PFSK-1 (cell line): ENCODE data around the gene VPS11.

Source experiments
- FOXP2 ChIP-seq: optimal IDR thresholded peaks from 2 replicates; pipeline ENCODE3; 2011; ENCODE audit warnings: borderline replicate concordance, control low read depth, inconsistent platforms; ENCODE audit not compliant: insufficient read depth; ENCODE audit errors: extremely low read length, extremely low read depth
- REST ChIP-seq, 2 experiments: IDR thresholded peaks; 2 replicates each; pipeline versions ENCODE4 v1.6.1 to v1.8.0; 2011 to 2012; ENCODE audit warnings: low read depth in 2 of 2, low read length in 2 of 2, control low read depth in 1 of 2, inconsistent platforms in 1 of 2, mild to moderate bottlenecking in 1 of 2, moderate library complexity in 1 of 2; ENCODE audit not compliant: insufficient read depth in 1 of 2

GRCh38 chr11:119057000-119057769 is 10.4 kb upstream of the VPS11 start, which contains the start of gene HYOU1:
- TF ChIP-seq FOXP2: peak; percentile 47
- no peak for TF ChIP-seq REST (IDR thresholded peaks at IDR 0.05; ENCODE audit: insufficient read depth in 1 of 2, low read depth in 2 of 2, low read length in 2 of 2)
